Activated T-cell treated with anti-CD3 and anti-CD28 coated beads, Interleukin-2, amount 50 U/mL, for 24 hours (primary cell): Measurements from ENCODE around the gene PIK3R5.

Experiments
- DNase-seq: peaks from one replicate; pipeline ENCODE4 v3.0.0-alpha.2; 2020
- H3K27ac Mint-ChIP-seq: 2 replicates; pipeline ENCODE4 v1.8.0; 2020; ENCODE audit warnings: mild to moderate bottlenecking, mixed read lengths
- H3K27me3 Mint-ChIP-seq: 2 replicates; pipeline ENCODE4 v1.8.0; 2020; ENCODE audit warnings: mixed read lengths
- H3K36me3 Mint-ChIP-seq: 2 replicates; pipeline ENCODE4 v1.8.0; 2020; ENCODE audit warnings: low read depth, mixed read lengths
- H3K4me1 Mint-ChIP-seq: 2 replicates; pipeline ENCODE4 v1.8.0; 2020; ENCODE audit warnings: low read depth, mixed read lengths
- H3K4me3 Mint-ChIP-seq: 2 replicates; pipeline ENCODE4 v1.8.0; 2020; ENCODE audit warnings: mild to moderate bottlenecking, moderate library complexity, mixed read lengths
- H3K9me3 Mint-ChIP-seq: 2 replicates; pipeline ENCODE4 v1.8.0; 2020; ENCODE audit warnings: mixed read lengths

The PIK3R5 gene

GRCh38 chr17:8965394-8966168, at the start of gene PIK3R5:
Gene PIK3R5 (minus strand): TSS chr17:8965707. CDS start chr17:8911494, 54,213 bp downstream.
- Mint-ChIP-seq H3K4me1 (peaks cover 58% of the 10 kb centered on the region), H3K9me3 (peaks cover 14% of the 10 kb centered on the region), H3K27me3 (no peaks in the 10 kb centered on the region), H3K4me3 (peak within 1 kb of the TSS; percentile 91), H3K27ac (peak within 1 kb of the TSS; percentile 94), H3K36me3 (peaks cover 31% of the 10 kb centered on the region)
- DNase-seq, result peak; percentile 92

DNA sequence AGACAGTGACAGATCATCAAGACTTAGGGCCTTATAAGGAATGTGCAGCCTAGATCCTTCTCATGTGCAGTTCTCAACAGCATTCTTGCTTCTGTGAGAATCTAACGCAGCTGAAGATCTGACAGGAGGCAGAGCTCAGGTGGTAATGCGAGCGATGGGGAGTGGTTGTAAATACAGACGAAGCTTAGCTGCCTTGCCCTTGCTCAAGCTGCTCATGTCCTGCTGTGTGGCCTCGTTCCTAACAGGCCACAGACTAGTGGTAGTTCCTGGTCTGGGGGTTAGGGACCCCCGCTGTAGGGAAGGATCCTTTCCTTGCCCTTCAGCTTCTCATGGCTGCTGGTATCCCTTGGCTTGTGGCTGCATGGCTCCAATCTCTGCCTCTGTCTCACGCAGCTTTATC, 45.5 kb upstream of the PIK3R5 start:
- no peak for DNase-seq
- peaks cover 66% of the 10 kb centered on the region for H3K27me3 Mint-ChIP-seq
- H3K4me3 Mint-ChIP-seq, result no peak overlapping the region
- H3K4me1 Mint-ChIP-seq, result no peaks in the 10 kb centered on the region
- no peak overlapping the region for H3K27ac Mint-ChIP-seq
- H3K36me3 Mint-ChIP-seq, result no peaks in the 10 kb centered on the region
- H3K9me3 Mint-ChIP-seq, result no peaks in the 10 kb centered on the region

GRCh38 chr17:9009737-9010136, 44.2 kb upstream of the PIK3R5 start:
- no peaks in the 10 kb centered on the region for H3K36me3 Mint-ChIP-seq
- peaks cover 2% of the 10 kb centered on the region for H3K4me1 Mint-ChIP-seq
- no peaks in the 10 kb centered on the region for H3K9me3 Mint-ChIP-seq
- H3K27ac Mint-ChIP-seq, result no peak overlapping the region
- peaks cover 75% of the 10 kb centered on the region for H3K27me3 Mint-ChIP-seq
- H3K4me3 Mint-ChIP-seq, result no peak overlapping the region
- DNase-seq, result no peak

GRCh38 chr17:9009096-9009495, 43.6 kb upstream of the PIK3R5 start:
- H3K9me3 Mint-ChIP-seq, result no peaks in the 10 kb centered on the region
- peaks cover 2% of the 10 kb centered on the region for H3K4me1 Mint-ChIP-seq
- H3K27ac Mint-ChIP-seq, result no peak overlapping the region
- no peak overlapping the region for H3K4me3 Mint-ChIP-seq
- peaks cover 76% of the 10 kb centered on the region for H3K27me3 Mint-ChIP-seq
- no peaks in the 10 kb centered on the region for H3K36me3 Mint-ChIP-seq
- DNase-seq, result no peak

- Mint-ChIP-seq H3K4me1 (peaks cover 7% of the 10 kb centered on the region), H3K9me3 (no peaks in the 10 kb centered on the region), H3K27ac (no peak overlapping the region), H3K36me3 (no peaks in the 10 kb centered on the region), H3K27me3 (peaks cover 78% of the 10 kb centered on the region), H3K4me3 (no peak overlapping the region)
- no peak for DNase-seq
Observed at GRCh38 chr17:9007052-9007714, 41.7 kb upstream of the PIK3R5 start.

DNA sequence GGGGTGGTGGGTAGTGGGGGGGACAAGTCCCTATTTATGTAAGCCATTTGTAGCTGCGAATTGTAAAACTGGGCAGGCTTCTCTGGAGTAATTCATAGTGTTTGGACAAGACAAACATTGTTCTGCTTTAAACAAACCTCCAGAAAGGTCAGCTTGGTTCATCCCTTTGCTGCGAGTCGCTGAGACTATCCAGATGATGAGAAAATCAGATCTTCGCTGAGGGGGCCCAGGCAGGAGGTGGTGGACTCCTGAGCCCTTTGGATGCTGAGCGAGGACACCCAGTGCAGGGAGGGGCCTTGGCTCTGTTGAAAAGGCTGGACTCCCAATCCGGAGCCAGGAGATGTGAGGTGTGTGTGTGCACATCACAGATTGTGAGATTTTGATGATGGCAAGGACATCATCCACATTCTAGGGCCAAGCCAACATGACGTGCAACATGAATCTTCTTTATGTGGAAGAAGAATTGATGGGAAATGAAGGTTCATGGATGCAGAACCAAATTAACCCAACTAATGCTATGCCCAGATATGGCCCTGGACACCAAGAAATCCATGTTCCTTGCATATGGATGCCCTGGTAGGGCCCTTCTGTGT, 40.8 kb upstream of the PIK3R5 start:
- peaks cover 11% of the 10 kb centered on the region for H3K4me1 Mint-ChIP-seq
- no peaks in the 10 kb centered on the region for H3K36me3 Mint-ChIP-seq
- no peak for DNase-seq
- no peak overlapping the region for H3K4me3 Mint-ChIP-seq
- H3K9me3 Mint-ChIP-seq, result no peaks in the 10 kb centered on the region
- peaks cover 83% of the 10 kb centered on the region for H3K27me3 Mint-ChIP-seq
- H3K27ac Mint-ChIP-seq, result no peak overlapping the region

DNA sequence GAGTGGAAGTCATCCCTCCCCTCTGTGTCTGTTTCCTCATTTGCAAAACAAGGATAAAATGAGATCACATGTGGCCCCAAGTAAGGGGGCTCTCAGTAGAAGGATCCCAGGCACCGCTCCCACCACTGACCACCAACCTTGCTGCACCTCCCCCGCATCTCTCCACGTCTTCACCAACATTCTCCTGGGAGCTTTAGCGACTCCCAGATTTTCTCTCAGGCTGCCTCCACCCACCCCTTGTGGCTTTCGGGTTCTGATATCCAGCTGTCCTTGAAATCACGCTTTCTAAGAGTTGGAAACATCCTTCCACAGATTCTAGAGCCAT, 39.4 kb upstream of the PIK3R5 start:
- no peak for DNase-seq
- H3K27me3 Mint-ChIP-seq, result peaks cover 83% of the 10 kb centered on the region
- no peaks in the 10 kb centered on the region for H3K9me3 Mint-ChIP-seq
- H3K4me3 Mint-ChIP-seq, result no peak overlapping the region
- H3K4me1 Mint-ChIP-seq, result peaks cover 11% of the 10 kb centered on the region
- no peaks in the 10 kb centered on the region for H3K36me3 Mint-ChIP-seq
- H3K27ac Mint-ChIP-seq, result no peak overlapping the region

GRCh38 chr17:9004132-9004960, 38.8 kb upstream of the PIK3R5 start:
- no peak overlapping the region for H3K27ac Mint-ChIP-seq
- H3K36me3 Mint-ChIP-seq, result no peaks in the 10 kb centered on the region
- H3K4me1 Mint-ChIP-seq, result peaks cover 11% of the 10 kb centered on the region
- no peak overlapping the region for H3K4me3 Mint-ChIP-seq
- peaks cover 83% of the 10 kb centered on the region for H3K27me3 Mint-ChIP-seq
- no peaks in the 10 kb centered on the region for H3K9me3 Mint-ChIP-seq
- DNase-seq, result no peak

- no peak for DNase-seq
Observed at GRCh38 chr17:9003355-9004131, 38.0 kb upstream of the PIK3R5 start.

GRCh38 chr17:9002606-9003354, 37.3 kb upstream of the PIK3R5 start:
- H3K4me3 Mint-ChIP-seq, result peak overlapping the region; percentile 49
- H3K27ac Mint-ChIP-seq, result no peak overlapping the region
- H3K9me3 Mint-ChIP-seq, result no peaks in the 10 kb centered on the region
- H3K27me3 Mint-ChIP-seq, result peaks cover 77% of the 10 kb centered on the region
- peak; percentile 63 for DNase-seq
- no peaks in the 10 kb centered on the region for H3K36me3 Mint-ChIP-seq
- H3K4me1 Mint-ChIP-seq, result peaks cover 11% of the 10 kb centered on the region

More at GRCh38 chr17:9003355-9004131, 38.0 kb upstream of the PIK3R5 start:
- Mint-ChIP-seq H3K27me3 (peaks cover 80% of the 10 kb centered on the region), H3K27ac (no peak overlapping the region), H3K4me1 (peaks cover 11% of the 10 kb centered on the region), H3K9me3 (no peaks in the 10 kb centered on the region), H3K4me3 (peak overlapping the region; percentile 65), H3K36me3 (no peaks in the 10 kb centered on the region)

- DNase-seq, result no peak
- Mint-ChIP-seq H3K27me3 (peaks cover 72% of the 10 kb centered on the region), H3K4me3 (peak overlapping the region; percentile 49), H3K9me3 (no peaks in the 10 kb centered on the region), H3K36me3 (no peaks in the 10 kb centered on the region), H3K27ac (no peak overlapping the region), H3K4me1 (peaks cover 11% of the 10 kb centered on the region)
Observed at GRCh38 chr17:9002227-9002605, 36.7 kb upstream of the PIK3R5 start.

DNA sequence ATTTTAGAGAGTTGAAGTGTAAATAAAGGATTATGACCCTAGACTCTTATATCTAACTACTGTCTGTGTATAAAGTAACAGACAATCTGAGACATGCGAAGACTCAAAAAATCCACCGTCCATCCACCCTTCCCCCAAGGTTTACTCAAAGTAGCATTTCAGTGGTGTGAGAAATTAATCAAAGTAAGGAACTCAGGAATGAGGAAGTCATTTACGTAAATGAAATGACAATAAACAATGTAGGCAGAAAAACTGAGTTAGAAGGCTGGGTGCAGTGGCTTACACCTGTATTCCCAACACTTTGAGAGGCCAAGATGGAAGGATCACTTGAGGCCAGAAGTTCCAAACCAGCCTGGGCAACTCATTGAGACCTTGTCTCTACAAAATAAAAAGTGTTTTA, 36.1 kb upstream of the PIK3R5 start:
- DNase-seq, result no peak
- H3K27ac Mint-ChIP-seq, result no peak overlapping the region
- H3K4me3 Mint-ChIP-seq, result no peak overlapping the region
- no peaks in the 10 kb centered on the region for H3K36me3 Mint-ChIP-seq
- H3K9me3 Mint-ChIP-seq, result no peaks in the 10 kb centered on the region
- H3K4me1 Mint-ChIP-seq, result peaks cover 11% of the 10 kb centered on the region
- peaks cover 67% of the 10 kb centered on the region for H3K27me3 Mint-ChIP-seq

DNA sequence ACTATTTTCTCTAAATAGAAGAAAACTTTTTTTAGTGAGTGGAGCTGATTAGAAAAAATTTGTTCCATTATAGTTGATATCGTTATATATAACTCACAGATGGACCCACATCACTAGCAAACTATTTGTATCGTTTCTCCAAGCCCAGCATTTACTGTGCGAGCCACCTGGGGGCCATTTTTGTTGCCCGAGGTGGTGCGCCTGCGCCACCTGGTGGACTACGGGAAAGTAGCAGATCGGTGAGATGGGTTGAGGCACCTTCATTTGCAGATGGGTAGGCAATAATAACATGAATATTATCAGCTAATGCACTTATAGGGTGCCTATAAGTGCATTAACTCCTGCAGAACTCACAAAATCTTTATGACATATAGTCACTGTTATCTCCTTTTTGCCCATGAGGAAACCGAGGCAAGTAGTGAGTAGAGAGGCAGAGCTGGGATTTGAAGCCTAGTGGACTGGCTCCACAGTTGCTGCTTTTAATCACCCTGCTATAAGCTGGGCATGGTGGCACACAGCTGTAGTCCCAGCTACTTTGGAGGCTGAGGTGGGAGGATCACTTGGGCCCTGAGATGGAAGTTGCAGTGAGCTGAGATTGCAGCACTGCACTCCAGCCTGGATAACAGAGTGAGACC, 32.6 kb upstream of the PIK3R5 start:
- H3K4me1 Mint-ChIP-seq, result peaks cover 16% of the 10 kb centered on the region
- H3K27ac Mint-ChIP-seq, result no peak overlapping the region
- H3K4me3 Mint-ChIP-seq, result no peak overlapping the region

More for the DNA sequence above, 32.6 kb upstream of the PIK3R5 start:
- Mint-ChIP-seq H3K27me3 (peaks cover 37% of the 10 kb centered on the region), H3K36me3 (no peaks in the 10 kb centered on the region), H3K9me3 (no peaks in the 10 kb centered on the region)
- DNase-seq, result peak; percentile 85
